ENCODE measurements around the gene DNER.

DNA sequence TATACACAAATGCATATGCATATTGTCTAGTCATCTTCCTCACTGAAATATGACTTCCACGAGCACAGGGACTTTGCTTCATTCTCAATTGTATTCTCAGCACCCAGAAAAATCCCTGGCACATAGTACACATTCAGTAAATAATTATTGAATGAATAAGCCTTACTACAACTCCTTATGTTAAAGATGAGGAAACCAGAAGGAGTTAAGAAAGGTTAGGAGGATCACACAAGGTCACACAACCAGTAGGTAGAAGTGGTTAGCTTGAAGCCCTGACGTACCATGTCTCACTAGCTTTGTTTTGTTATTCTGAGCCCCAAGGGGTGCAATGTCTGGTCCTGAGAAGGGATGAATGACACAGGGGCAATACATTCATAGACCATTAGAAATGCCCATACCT lies 222.3 kb downstream of the DNER start:
- TF ChIP-seq EZH2phosphoT487 (IDR thresholded peaks at IDR 0.05; ENCODE audit: low read depth) (no peak), CTCF (IDR thresholded peaks at IDR 0.05; ENCODE audit: low read depth, low read length) (no peak)

Data from OCI-LY3 (cell line).